KMS-11 (cell line): ENCODE measurements around the gene PLA2G2F.

ENCODE experiments used
- H2AFZ ChIP-seq: fragments of 200-600 bp; sonication (generic); 2 replicates; pipeline ENCODE4 v1.6.1; 2016; ENCODE audit warnings: antibody characterized with exemption, mixed run types, low read depth
- H3K27ac ChIP-seq: fragments of 200-600 bp; sonication (generic); 2 replicates; pipeline ENCODE4 v1.6.1; 2016; ENCODE audit warnings: mild to moderate bottlenecking, mixed run types
- H3K27me3 ChIP-seq: fragments of 200-600 bp; sonication (generic); 2 replicates; pipeline ENCODE4 v1.6.1; 2017; ENCODE audit warnings: mild to moderate bottlenecking, low read depth, mixed run types, moderate library complexity; ENCODE audit not compliant: insufficient read depth
- H3K36me3 ChIP-seq: fragments of 200-600 bp; sonication (generic); 2 replicates; pipeline ENCODE4 v1.6.1; 2017; ENCODE audit warnings: mild to moderate bottlenecking, mixed run types; ENCODE audit not compliant: insufficient read depth
- H3K4me1 ChIP-seq: fragments of 200-600 bp; sonication (generic); 2 replicates; pipeline ENCODE4 v1.6.1; 2016; ENCODE audit warnings: mild to moderate bottlenecking, low read depth, mixed run types; ENCODE audit not compliant: poor library complexity, severe bottlenecking
- H3K4me2 ChIP-seq: fragments of 200-600 bp; sonication (generic); 2 replicates; pipeline ENCODE4 v1.7.0; 2016; ENCODE audit warnings: mild to moderate bottlenecking, mixed run types
- H3K4me3 ChIP-seq: fragments of 200-600 bp; sonication (generic); IDR thresholded peaks from 2 replicates; pipeline ENCODE4 v1.6.1; 2017; ENCODE audit warnings: low read depth, low read length, mixed read lengths; ENCODE audit not compliant: insufficient read depth
- H3K79me2 ChIP-seq: fragments of 200-600 bp; sonication (generic); 2 replicates; pipeline ENCODE4 v1.6.1; 2016; ENCODE audit warnings: low read depth, mixed run types; ENCODE audit not compliant: insufficient read depth
- H3K9ac ChIP-seq: fragments of 200-600 bp; sonication (generic); 2 replicates; pipeline ENCODE4 v1.6.1; 2016; ENCODE audit warnings: mild to moderate bottlenecking, mixed run types
- H4K20me1 ChIP-seq: fragments of 200-600 bp; sonication (generic); 2 replicates; pipeline ENCODE4 v1.6.1; 2016; ENCODE audit warnings: mild to moderate bottlenecking, mixed run types; ENCODE audit not compliant: insufficient read depth
- CTCF ChIP-seq: fragments of 200-600 bp; sonication (generic); conservative IDR thresholded peaks from 2 replicates; pipeline ENCODE4 v1.6.1; 2017; ENCODE audit warnings: low read depth, mild to moderate bottlenecking, antibody characterized with exemption, low read length, moderate library complexity, mixed read lengths

PLA2G2F gene

DNA sequence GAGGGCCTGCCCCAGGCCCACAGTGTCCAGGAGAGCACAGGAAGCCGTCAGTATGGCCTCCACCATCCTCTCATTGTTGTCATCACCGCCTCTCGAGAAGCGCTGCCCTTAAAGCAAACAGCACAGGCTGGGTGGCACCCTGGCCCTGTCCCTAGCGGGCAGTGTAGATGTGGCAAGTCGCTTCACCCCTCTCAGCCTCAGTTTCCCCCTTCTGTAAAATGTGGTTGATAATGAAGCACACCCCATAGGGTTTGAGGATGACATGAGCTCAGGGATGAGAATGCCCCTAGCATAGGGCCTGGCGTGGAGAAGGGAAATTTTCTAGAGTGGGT lies 13.4 kb downstream of the PLA2G2F start:
- H3K4me3 ChIP-seq: no peak overlapping the region
- peak overlapping the region; percentile 67; the same call in 1 of the 2 replicates for H2AFZ ChIP-seq
- H3K4me2 ChIP-seq: no peak overlapping the region

DNA sequence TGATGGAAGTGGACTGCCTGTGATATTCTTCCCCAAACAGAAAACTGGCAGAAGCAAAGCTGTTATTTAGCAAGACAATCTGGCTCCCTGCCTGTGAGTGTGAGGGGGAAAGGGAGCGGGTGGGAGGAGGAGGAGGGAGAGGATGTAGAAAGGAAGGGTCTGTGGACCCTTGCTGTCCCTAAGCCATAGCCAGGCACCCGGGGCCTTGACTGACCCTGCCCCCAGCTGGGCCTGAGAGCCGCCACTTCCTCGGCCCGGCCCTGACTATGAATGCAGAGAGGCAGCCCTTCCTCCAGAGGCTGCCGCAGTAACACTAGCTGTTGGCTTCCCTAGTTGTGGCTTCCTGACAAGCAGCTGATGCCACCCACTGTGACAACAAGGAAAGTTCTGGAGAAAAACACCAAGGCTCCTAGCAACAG lies 13.9 kb downstream of the PLA2G2F start:
- no peak for TF ChIP-seq CTCF
- H3K9ac ChIP-seq: no peak overlapping the region
- no peaks in the 10 kb centered on the region; the same call in 1 of the 2 replicates for H3K27me3 ChIP-seq
- no peaks in the 10 kb centered on the region for H3K4me1 ChIP-seq
- H3K4me3 ChIP-seq: no peak overlapping the region
- no peak overlapping the region for H2AFZ ChIP-seq
- no peaks in the 10 kb centered on the region for H3K36me3 ChIP-seq
- H3K4me2 ChIP-seq: no peak overlapping the region
- H4K20me1 ChIP-seq: no peaks in the 10 kb centered on the region
- no peak overlapping the region for H3K27ac ChIP-seq
- no peaks in the 10 kb centered on the region for H3K79me2 ChIP-seq

More for the DNA sequence above, 13.4 kb downstream of the PLA2G2F start:
- no peaks in the 10 kb centered on the region for H3K36me3 ChIP-seq
- H3K27ac ChIP-seq: no peak overlapping the region
- peak; percentile 49 for TF ChIP-seq CTCF
- no peaks in the 10 kb centered on the region for H3K79me2 ChIP-seq
- H4K20me1 ChIP-seq: no peaks in the 10 kb centered on the region
- no peaks in the 10 kb centered on the region; the same call in 1 of the 2 replicates for H3K27me3 ChIP-seq
- H3K4me1 ChIP-seq: no peaks in the 10 kb centered on the region
- no peak overlapping the region for H3K9ac ChIP-seq

DNA sequence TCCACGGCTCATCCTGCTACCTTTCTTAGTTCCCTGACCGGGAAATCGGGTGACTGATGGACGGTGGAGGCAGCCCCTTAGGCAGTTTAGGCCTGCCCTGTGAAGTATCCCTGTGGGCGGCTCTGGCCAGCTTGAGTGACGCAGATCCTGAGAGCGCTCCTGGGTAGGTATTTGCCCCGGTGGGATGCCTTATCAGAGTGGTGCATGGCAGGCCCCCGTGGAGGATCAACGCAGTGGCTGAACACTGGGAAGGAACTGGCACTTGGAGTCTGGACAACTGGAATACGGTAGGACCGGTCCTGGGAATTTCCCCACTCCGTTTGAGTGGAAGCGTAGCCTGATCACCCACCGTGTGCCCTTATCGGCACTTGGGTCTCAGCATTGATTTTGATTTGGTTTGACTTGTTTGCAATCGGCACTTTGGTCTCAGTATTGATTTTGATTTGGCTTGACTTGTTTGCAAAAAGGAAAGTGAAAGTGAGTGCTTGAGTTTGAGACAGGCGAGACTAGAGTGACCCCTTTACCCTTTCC lies 15.2 kb downstream of the PLA2G2F start:
- Histone ChIP-seq H3K4me1 (no peaks in the 10 kb centered on the region), H3K27me3 (no peaks in the 10 kb centered on the region; the same call in 1 of the 2 replicates), H3K79me2 (no peaks in the 10 kb centered on the region), H3K4me2 (no peak overlapping the region), H3K27ac (no peak overlapping the region), H2AFZ (no peak overlapping the region), H3K36me3 (no peaks in the 10 kb centered on the region), H3K4me3 (no peak overlapping the region), H4K20me1 (no peaks in the 10 kb centered on the region), H3K9ac (no peak overlapping the region)
- TF ChIP-seq CTCF: no peak

DNA sequence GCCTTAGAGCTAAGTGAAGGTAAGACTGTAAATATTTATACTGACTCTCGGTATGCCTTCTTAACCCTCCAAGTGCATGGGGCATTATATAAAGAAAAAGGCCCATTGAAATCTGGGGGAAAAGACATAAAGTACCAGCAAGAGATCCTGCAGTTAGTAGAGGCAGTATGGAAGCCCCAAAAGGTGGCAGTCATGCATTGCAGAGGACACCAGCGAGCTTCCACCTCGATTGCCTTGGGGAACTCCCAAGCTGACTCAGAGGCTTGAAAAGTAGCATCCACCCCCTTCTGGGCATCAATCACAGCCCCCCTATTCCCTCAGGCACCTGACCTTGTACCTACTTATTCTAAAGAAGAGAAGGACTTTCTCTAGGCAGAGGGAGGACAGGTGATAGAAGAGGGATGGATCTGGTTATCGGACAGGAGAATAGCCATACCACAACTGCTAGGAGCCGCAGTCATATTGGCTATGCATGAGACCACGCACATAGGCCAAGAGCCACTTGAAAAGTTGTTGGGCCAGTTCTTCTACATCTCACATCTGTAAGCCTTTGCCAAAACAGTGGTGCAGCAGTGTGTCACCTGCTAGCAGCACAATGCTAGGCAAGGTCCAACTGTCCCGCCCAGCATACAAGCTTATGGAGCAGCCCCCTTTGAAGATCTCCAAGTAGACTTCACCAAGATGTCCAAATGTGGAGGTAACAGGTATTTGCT lies 19.4 kb downstream of the PLA2G2F start:
- H3K27ac ChIP-seq: no peak overlapping the region
- H3K4me2 ChIP-seq: no peak overlapping the region
- no peak overlapping the region for H3K4me3 ChIP-seq
- no peak overlapping the region for H2AFZ ChIP-seq
- H3K9ac ChIP-seq: no peak overlapping the region
- no peaks in the 10 kb centered on the region for H3K79me2 ChIP-seq
- H3K4me1 ChIP-seq: no peaks in the 10 kb centered on the region
- peaks cover 2% of the 10 kb centered on the region; the same call in 1 of the 2 replicates for H3K27me3 ChIP-seq
- no peaks in the 10 kb centered on the region for H3K36me3 ChIP-seq
- TF ChIP-seq CTCF: no peak
- H4K20me1 ChIP-seq: no peaks in the 10 kb centered on the region
